Bronchial epithelial cell (primary cell): ENCODE results near the gene GPR21. TPM values are rescaled to one million over a fixed set of nuclear protein-coding genes. Genes with fewer than 3 reads are reported as not detected.

Experiments
- total RNA-seq: library from RNA; depleted of rRNA; stranded (reverse); fragments of >200 nt; gene quantifications from 2 replicates; pipeline ENCODE4 v1.2.1, GENCODE V29; 2014

GPR21 gene
- total RNA-seq, 1 donor from 2014 or later: 1.3 TPM

Other genes starting within 250 kb of the GPR21 start
- gene OR5C1, start 244.7 kb upstream of the GPR21 start, total RNA-seq: not detected in 2 replicates
- not detected in 2 replicates for gene OR1K1, start 233.5 kb upstream of the GPR21 start, total RNA-seq
- gene PDCL, start 205.1 kb upstream of the GPR21 start, total RNA-seq: 31.4 and 31.6 TPM in 2 replicates
- 43.2 and 63.6 TPM in 2 replicates for gene RC3H2, start 128.3 kb upstream of the GPR21 start, total RNA-seq
- gene ZBTB6, start 120.3 kb upstream of the GPR21 start, total RNA-seq: 14.3 and 15.3 TPM in 2 replicates
- 2.3 and 2.4 TPM in 2 replicates for gene ZBTB26, start 102.2 kb upstream of the GPR21 start, total RNA-seq
- 31.9 and 69.1 TPM in 2 replicates for gene RABGAP1, start 92.6 kb upstream of the GPR21 start, total RNA-seq
- 15.0 and 21.6 TPM in 2 replicates for gene STRBP, start 234.9 kb downstream of the GPR21 start, total RNA-seq